Thyroid gland (tissue), 4 donors: ENCODE data around the gene MIER2.

ENCODE experiments used
- CTCF ChIP-seq, 6 experiments: fragments of 200-600 bp in 3 of 6; fragments of 450-650 bp in 3 of 6; sonication (generic) in 3 of 6; IDR thresholded peaks; one replicate each; pipeline ENCODE4 v1.5.1; 2016 to 2019; ENCODE audit warnings: antibody characterized with exemption in 6 of 6, mild to moderate bottlenecking in 2 of 6, inconsistent platforms in 1 of 6, moderate library complexity in 1 of 6
- POLR2A ChIP-seq, 2 donors: fragments of 450-650 bp; IDR thresholded peaks; one replicate each; pipeline ENCODE4 v1.6.1; 2017; ENCODE audit warnings: antibody characterized with exemption in 2 of 2, mild to moderate bottlenecking in 2 of 2, moderate library complexity in 1 of 2

GRCh38 chr19:367963-368629 is 23.5 kb upstream of the MIER2 start:
- no peak for TF ChIP-seq CTCF (IDR thresholded peaks at IDR 0.05)
- no peak for TF ChIP-seq POLR2A (IDR thresholded peaks at IDR 0.05)
